Measurements from ENCODE around the gene PIGM. TPM values are rescaled to one million over a fixed set of nuclear protein-coding genes. Genes with fewer than 3 reads are reported as not detected.

PIGM gene
- total and polyA plus RNA-seq, 7 experiments from 2014 or later, result 4.0 to 11.4 (median 5.0) TPM

GRCh38 chr1:160069460-160070231 lies 37.9 kb upstream of the PIGM start, which contains the start of gene KCNJ10:
KCNJ10 (minus strand) TSS chr1:160070160; CDS start chr1:160042532, 27,628 bp downstream.
- H3K27me3 Mint-ChIP-seq, result peaks cover 14 to 58% (median 29%) of the 10 kb centered on the region in 5 donors
- H3K4me1 ChIP-seq (ENCODE audit: control insufficient read depth in 2 of 2, insufficient read depth in 2 of 2, low read length in 2 of 2), result peaks cover 3 to 8% of the 10 kb centered on the region in 2 donors
- intact Hi-C loops (cut with micrococcal nuclease), result loop anchor here in 1 of 2 donors (1.0 kb wide), 3 partner anchors 15 to 38 kb away; partner anchors contain the start of genes IGSF8 and PIGM
- H3K9me3 ChIP-seq (ENCODE audit: control insufficient read depth in 2 of 3, low read length in 3 of 3), result no peaks in the 10 kb centered on the region
- peaks cover 0 to 6% of the 10 kb centered on the region in 2 donors for H3K27me3 ChIP-seq (ENCODE audit: control insufficient read depth in 2 of 2, insufficient read depth in 2 of 2, low read length in 2 of 2)
- ATAC-seq (no peak), DNase-seq (no peak)
- no peaks in the 10 kb centered on the region for H3K36me3 Mint-ChIP-seq
- ChIA-PET POLR2A (interaction anchor here (0.9 to 1.8 kb wide), 3 partner anchors 29 to 145 kb away, joined by 3 to 5 read pairs (median 4); partner anchors contain the start of gene IGSF8), CTCF (interaction anchor here (1.0 to 1.9 kb wide), 3 partner anchors 10 to 24 kb away, joined by 4 to 7 read pairs (median 4); no protein-coding TSS in a partner anchor)
- H3K4me3 ChIP-seq (ENCODE audit: low read length), result peak within 1 kb of the TSS; percentile 85
- H3K9me3 Mint-ChIP-seq, result no peaks in the 10 kb centered on the region
- peaks cover 9 to 26% (median 16%) of the 10 kb centered on the region in 7 donors for H3K4me1 Mint-ChIP-seq
- peak within 1 kb of the TSS; percentile 51 for H3K27ac ChIP-seq (ENCODE audit: low read depth, low read length)
- peak within 1 kb of the TSS in 7 of 9 donors; percentile 18 to 78 (median 66) for H3K27ac Mint-ChIP-seq
- H3K4me3 Mint-ChIP-seq, result peak within 1 kb of the TSS; percentile 88 to 100 (median 92)
- H3K36me3 ChIP-seq (ENCODE audit: control insufficient read depth in 2 of 3, insufficient read depth in 3 of 3, low read length in 3 of 3), result no peaks in the 10 kb centered on the region

- ChIA-PET POLR2A (no interaction called here), CTCF (interaction anchor here (0.6 to 1.9 kb wide), 4 partner anchors 11 to 17 kb away, joined by 3 to 7 read pairs (median 5); no protein-coding TSS in a partner anchor)
- peaks cover 0 to 6% of the 10 kb centered on the region in 2 donors for H3K27me3 ChIP-seq (ENCODE audit: control insufficient read depth in 2 of 2, insufficient read depth in 2 of 2, low read length in 2 of 2)
- Mint-ChIP-seq H3K4me1 (peaks cover 9 to 26% (median 16%) of the 10 kb centered on the region in 7 donors), H3K27ac (no peak overlapping the region), H3K4me3 (peak overlapping the region in 2 of 10 donors; percentile 3 to 49), H3K9me3 (no peaks in the 10 kb centered on the region), H3K27me3 (peaks cover 10 to 58% (median 20%) of the 10 kb centered on the region in 5 donors), H3K36me3 (no peaks in the 10 kb centered on the region)
- no peak overlapping the region for H3K27ac ChIP-seq (ENCODE audit: low read depth, low read length)
- H3K9me3 ChIP-seq (ENCODE audit: control insufficient read depth in 2 of 3, low read length in 3 of 3), result no peaks in the 10 kb centered on the region
- peaks cover 3 to 8% of the 10 kb centered on the region in 2 donors for H3K4me1 ChIP-seq (ENCODE audit: control insufficient read depth in 2 of 2, insufficient read depth in 2 of 2, low read length in 2 of 2)
- ATAC-seq, result no peak
- no peak overlapping the region for H3K4me3 ChIP-seq (ENCODE audit: low read length)
- no peak for DNase-seq
- intact Hi-C loops (cut with micrococcal nuclease), result no loop called here
- no peaks in the 10 kb centered on the region for H3K36me3 ChIP-seq (ENCODE audit: control insufficient read depth in 2 of 3, insufficient read depth in 3 of 3, low read length in 3 of 3)
Measured at GRCh38 chr1:160068225-160068624, 36.4 kb upstream of the PIGM start.

- DNase-seq (no peak), ATAC-seq (no peak)
- H3K27ac ChIP-seq (ENCODE audit: low read depth, low read length), result no peak overlapping the region
- Mint-ChIP-seq H3K27ac (peak overlapping the region in 1 of 9 donors; percentile 11), H3K9me3 (no peaks in the 10 kb centered on the region), H3K27me3 (peaks cover 9 to 57% (median 14%) of the 10 kb centered on the region in 5 donors), H3K36me3 (no peaks in the 10 kb centered on the region), H3K4me3 (no peak overlapping the region), H3K4me1 (peaks cover 9 to 25% (median 16%) of the 10 kb centered on the region in 7 donors)
- no peaks in the 10 kb centered on the region for H3K9me3 ChIP-seq (ENCODE audit: control insufficient read depth in 2 of 3, low read length in 3 of 3)
- CTCF ChIA-PET, result interaction anchor here (0.6 to 1.9 kb wide), 2 partner anchors 15 to 18 kb away, joined by 3 to 6 read pairs; no protein-coding TSS in a partner anchor
- intact Hi-C loops (cut with micrococcal nuclease), result no loop called here
- POLR2A ChIA-PET, result no interaction called here
- no peaks in the 10 kb centered on the region for H3K36me3 ChIP-seq (ENCODE audit: control insufficient read depth in 2 of 3, insufficient read depth in 3 of 3, low read length in 3 of 3)
- H3K4me3 ChIP-seq (ENCODE audit: low read length), result no peak overlapping the region
- H3K27me3 ChIP-seq (ENCODE audit: control insufficient read depth in 2 of 2, insufficient read depth in 2 of 2, low read length in 2 of 2), result peaks cover 0 to 6% of the 10 kb centered on the region in 2 donors
- peaks cover 3 to 8% of the 10 kb centered on the region in 2 donors for H3K4me1 ChIP-seq (ENCODE audit: control insufficient read depth in 2 of 2, insufficient read depth in 2 of 2, low read length in 2 of 2)
Measured at GRCh38 chr1:160066829-160067745, 35.3 kb upstream of the PIGM start.

- Mint-ChIP-seq H3K9me3 (no peaks in the 10 kb centered on the region), H3K4me1 (peaks cover 0 to 3% (median 3%) of the 10 kb centered on the region in 7 donors), H3K27me3 (peaks cover 0 to 44% (median 5%) of the 10 kb centered on the region in 5 donors), H3K4me3 (no peak overlapping the region), H3K36me3 (no peaks in the 10 kb centered on the region), H3K27ac (no peak overlapping the region)
- ATAC-seq (no peak), DNase-seq (no peak)
- Histone ChIP-seq H3K27ac (ENCODE audit: low read depth, low read length) (no peak overlapping the region), H3K36me3 (ENCODE audit: control insufficient read depth in 2 of 3, insufficient read depth in 3 of 3, low read length in 3 of 3) (no peaks in the 10 kb centered on the region), H3K4me1 (ENCODE audit: control insufficient read depth in 2 of 2, insufficient read depth in 2 of 2, low read length in 2 of 2) (no peaks in the 10 kb centered on the region), H3K9me3 (ENCODE audit: control insufficient read depth in 2 of 3, low read length in 3 of 3) (no peaks in the 10 kb centered on the region), H3K4me3 (ENCODE audit: low read length) (no peak overlapping the region), H3K27me3 (ENCODE audit: control insufficient read depth in 2 of 2, insufficient read depth in 2 of 2, low read length in 2 of 2) (peaks cover 0 to 3% of the 10 kb centered on the region in 2 donors)
- intact Hi-C loops (cut with micrococcal nuclease), result no loop called here
- CTCF ChIA-PET, result no interaction called here
- POLR2A ChIA-PET, result no interaction called here
Measured at GRCh38 chr1:160064746-160065145, 33.0 kb upstream of the PIGM start.

GRCh38 chr1:160064164-160064563 lies 32.4 kb upstream of the PIGM start:
- Mint-ChIP-seq H3K27me3 (peaks cover 0 to 44% (median 9%) of the 10 kb centered on the region in 5 donors), H3K36me3 (no peaks in the 10 kb centered on the region), H3K4me1 (no peaks in the 10 kb centered on the region), H3K4me3 (no peak overlapping the region), H3K9me3 (no peaks in the 10 kb centered on the region), H3K27ac (no peak overlapping the region)
- ATAC-seq (no peak), DNase-seq (no peak)
- CTCF ChIA-PET, result interaction anchor here (1.1 kb wide), 1 partner anchor 29 kb away, joined by 3 read pairs; no protein-coding TSS in a partner anchor
- H3K4me3 ChIP-seq (ENCODE audit: low read length), result no peak overlapping the region
- H3K27ac ChIP-seq (ENCODE audit: low read depth, low read length), result no peak overlapping the region
- intact Hi-C loops (cut with micrococcal nuclease), result no loop called here
- no peaks in the 10 kb centered on the region for H3K36me3 ChIP-seq (ENCODE audit: control insufficient read depth in 2 of 3, insufficient read depth in 3 of 3, low read length in 3 of 3)
- no peaks in the 10 kb centered on the region for H3K4me1 ChIP-seq (ENCODE audit: control insufficient read depth in 2 of 2, insufficient read depth in 2 of 2, low read length in 2 of 2)
- POLR2A ChIA-PET, result no interaction called here
- no peaks in the 10 kb centered on the region for H3K27me3 ChIP-seq (ENCODE audit: control insufficient read depth in 2 of 2, insufficient read depth in 2 of 2, low read length in 2 of 2)
- H3K9me3 ChIP-seq (ENCODE audit: control insufficient read depth in 2 of 3, low read length in 3 of 3), result no peaks in the 10 kb centered on the region

GRCh38 chr1:160063176-160063575 lies 31.4 kb upstream of the PIGM start:
- H3K27ac ChIP-seq (ENCODE audit: low read depth, low read length), result no peak overlapping the region

More at GRCh38 chr1:160063176-160063575, 31.4 kb upstream of the PIGM start:
- H3K9me3 ChIP-seq (ENCODE audit: control insufficient read depth in 2 of 3, low read length in 3 of 3), result no peaks in the 10 kb centered on the region
- H3K4me3 ChIP-seq (ENCODE audit: low read length), result no peak overlapping the region
- no peaks in the 10 kb centered on the region for H3K27me3 ChIP-seq (ENCODE audit: control insufficient read depth in 2 of 2, insufficient read depth in 2 of 2, low read length in 2 of 2)
- intact Hi-C loops (cut with micrococcal nuclease), result no loop called here
- Mint-ChIP-seq H3K36me3 (no peaks in the 10 kb centered on the region), H3K4me3 (no peak overlapping the region), H3K4me1 (peaks cover 0 to 2% (median 0%) of the 10 kb centered on the region in 7 donors), H3K27me3 (peaks cover 7 to 42% (median 14%) of the 10 kb centered on the region in 5 donors), H3K9me3 (no peaks in the 10 kb centered on the region), H3K27ac (no peak overlapping the region)
- peak; percentile 27 for ATAC-seq
- no peaks in the 10 kb centered on the region for H3K36me3 ChIP-seq (ENCODE audit: control insufficient read depth in 2 of 3, insufficient read depth in 3 of 3, low read length in 3 of 3)
- DNase-seq, result no peak
- no peaks in the 10 kb centered on the region for H3K4me1 ChIP-seq (ENCODE audit: control insufficient read depth in 2 of 2, insufficient read depth in 2 of 2, low read length in 2 of 2)
- POLR2A ChIA-PET, result no interaction called here
- CTCF ChIA-PET, result interaction anchor here (1.0 to 1.1 kb wide), 2 partner anchors 22 to 28 kb away, joined by 3 to 4 read pairs; no protein-coding TSS in a partner anchor
